Osteocyte (in vitro differentiated cells): ENCODE results near the gene PPARA. TPM values are rescaled to one million over a fixed set of nuclear protein-coding genes. Genes with fewer than 3 reads are reported as not detected.

Source experiments
- DNase-seq: peaks from one replicate; pipeline ENCODE4 v3.0.0; 2021; ENCODE audit warnings: mixed read lengths; ENCODE audit not compliant: unreplicated experiment; ENCODE audit errors: extremely low spot score
- H3K27ac Mint-ChIP-seq: one replicate; pipeline ENCODE4 v1.8.0; 2021; ENCODE audit warnings: mild to moderate bottlenecking, mixed read lengths; ENCODE audit not compliant: unreplicated experiment
- H3K27me3 Mint-ChIP-seq: one replicate; pipeline ENCODE4 v1.8.0; 2021; ENCODE audit warnings: mixed read lengths; ENCODE audit not compliant: unreplicated experiment
- H3K36me3 Mint-ChIP-seq: one replicate; pipeline ENCODE4 v1.8.0; 2021; ENCODE audit warnings: mixed read lengths; ENCODE audit not compliant: unreplicated experiment
- H3K4me1 Mint-ChIP-seq: one replicate; pipeline ENCODE4 v1.8.0; 2021; ENCODE audit warnings: mixed read lengths; ENCODE audit not compliant: unreplicated experiment
- H3K4me3 Mint-ChIP-seq: one replicate; pipeline ENCODE4 v1.8.0; 2021; ENCODE audit warnings: mild to moderate bottlenecking, moderate library complexity, mixed read lengths; ENCODE audit not compliant: unreplicated experiment
- H3K9me3 Mint-ChIP-seq: one replicate; pipeline ENCODE4 v1.8.0; 2021; ENCODE audit warnings: mixed read lengths; ENCODE audit not compliant: unreplicated experiment
- CTCF ChIP-seq: fragments of 200-600 bp; sonication (generic); IDR thresholded peaks from 2 replicates; pipeline ENCODE4 v1.5.0; 2021; ENCODE audit warnings: antibody characterized with exemption, mild to moderate bottlenecking, moderate library complexity
- total RNA-seq: library from RNA; stranded (reverse); gene quantifications from 2 replicates; pipeline ENCODE4 v1.2.1, GENCODE V29; 2021

The PPARA gene
- total RNA-seq, 1 donor from 2014 or later, result 21.9 TPM

GRCh38 chr22:46251266-46251665, 100.9 kb downstream of the PPARA start:
- TF ChIP-seq CTCF, result no peak
- Mint-ChIP-seq H3K27ac (no peak overlapping the region), H3K27me3 (no peaks in the 10 kb centered on the region), H3K4me1 (peaks cover 18% of the 10 kb centered on the region), H3K36me3 (no peaks in the 10 kb centered on the region), H3K4me3 (peak overlapping the region; percentile 77), H3K9me3 (no peaks in the 10 kb centered on the region)
- no peak for DNase-seq

- H3K27me3 Mint-ChIP-seq, result no peaks in the 10 kb centered on the region
- H3K36me3 Mint-ChIP-seq, result no peaks in the 10 kb centered on the region
- H3K4me3 Mint-ChIP-seq, result peak overlapping the region; percentile 77
- H3K27ac Mint-ChIP-seq, result no peak overlapping the region
- H3K4me1 Mint-ChIP-seq, result peaks cover 16% of the 10 kb centered on the region
- no peaks in the 10 kb centered on the region for H3K9me3 Mint-ChIP-seq
- TF ChIP-seq CTCF, result no peak
- DNase-seq, result no peak
Measured at GRCh38 chr22:46251816-46252380, 101.6 kb downstream of the PPARA start.

- no peak for TF ChIP-seq CTCF
- DNase-seq, result no peak
- no peak overlapping the region for H3K4me3 Mint-ChIP-seq
Measured at GRCh38 chr22:46256358-46256958, 106.1 kb downstream of the PPARA start.

GRCh38 chr22:46259374-46259773, 109.0 kb downstream of the PPARA start:
- H3K27me3 Mint-ChIP-seq, result peaks cover 35% of the 10 kb centered on the region
- H3K4me3 Mint-ChIP-seq, result no peak overlapping the region
- H3K9me3 Mint-ChIP-seq, result peaks cover 13% of the 10 kb centered on the region
- no peaks in the 10 kb centered on the region for H3K4me1 Mint-ChIP-seq
- H3K36me3 Mint-ChIP-seq, result no peaks in the 10 kb centered on the region
- DNase-seq, result no peak
- H3K27ac Mint-ChIP-seq, result no peak overlapping the region
- no peak for TF ChIP-seq CTCF

More at GRCh38 chr22:46256358-46256958, 106.1 kb downstream of the PPARA start:
- peaks cover 26% of the 10 kb centered on the region for H3K27me3 Mint-ChIP-seq
- no peaks in the 10 kb centered on the region for H3K36me3 Mint-ChIP-seq
- H3K4me1 Mint-ChIP-seq, result peaks cover 4% of the 10 kb centered on the region
- peaks cover 13% of the 10 kb centered on the region for H3K9me3 Mint-ChIP-seq
- H3K27ac Mint-ChIP-seq, result no peak overlapping the region

GRCh38 chr22:46260038-46260437, 109.7 kb downstream of the PPARA start:
- Mint-ChIP-seq H3K4me1 (no peaks in the 10 kb centered on the region), H3K4me3 (no peak overlapping the region), H3K27ac (no peak overlapping the region), H3K9me3 (peaks cover 13% of the 10 kb centered on the region), H3K36me3 (no peaks in the 10 kb centered on the region), H3K27me3 (peaks cover 35% of the 10 kb centered on the region)
- no peak for DNase-seq
- no peak for TF ChIP-seq CTCF
